ENCODE results near the gene TRIM44.

GRCh38 chr11:35688023-35688422 is 25.4 kb downstream of the TRIM44 start:
- TF ChIP-seq POLR2A (IDR thresholded peaks at IDR 0.05), result no peak
- TF ChIP-seq CTCF (IDR thresholded peaks at IDR 0.05), result no peak

Data from right lobe of liver (tissue), 4 donors.